GM21619 (cell line): ENCODE results near the gene POLE.

Experiments used
- ATAC-seq: cut with Tn5 transposase; IDR thresholded peaks from one replicate; pipeline ENCODE4 v1.9.1; 2021; ENCODE audit not compliant: unreplicated experiment

Gene POLE

DNA sequence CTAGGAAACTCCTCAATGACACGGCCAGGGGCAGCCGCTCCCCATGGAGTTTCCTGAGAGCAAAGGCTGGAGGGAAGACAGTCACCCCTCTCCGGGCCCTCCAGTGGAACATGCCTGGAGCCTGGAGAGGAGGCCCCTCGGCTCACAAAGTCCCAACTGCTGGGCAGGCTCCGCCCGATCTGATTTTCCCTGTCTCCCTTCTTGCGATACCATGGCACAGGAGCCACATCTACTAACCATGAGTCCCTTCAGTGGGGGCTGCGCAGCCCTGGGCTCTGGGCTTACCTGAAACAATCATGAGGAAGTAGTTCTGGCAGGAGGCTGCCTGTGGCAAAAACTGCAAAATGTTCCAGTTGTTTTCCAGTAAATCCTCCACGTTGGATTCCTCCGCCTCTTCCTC is 53.2 kb downstream of the POLE start:
- ATAC-seq = no peak

DNA sequence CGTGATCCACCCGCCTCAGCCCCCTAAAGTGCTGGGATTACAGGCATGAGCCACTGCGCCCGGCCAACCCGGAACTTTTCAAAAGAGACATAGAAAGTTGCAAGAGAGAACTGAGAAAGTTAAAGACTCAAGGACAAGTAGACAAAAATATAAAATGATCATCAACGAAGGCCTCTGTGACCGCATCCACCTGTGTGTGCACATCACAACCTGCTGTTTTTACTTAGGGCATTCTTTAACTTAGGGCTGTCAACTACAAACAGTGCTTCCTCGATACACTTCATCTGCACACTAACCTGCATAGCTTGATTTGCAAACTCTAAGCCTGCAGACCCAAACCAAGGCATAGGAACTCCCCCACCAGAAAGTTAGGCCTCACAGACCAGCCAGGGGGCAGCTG is 53.7 kb downstream of the POLE start:
- no peak for ATAC-seq

DNA sequence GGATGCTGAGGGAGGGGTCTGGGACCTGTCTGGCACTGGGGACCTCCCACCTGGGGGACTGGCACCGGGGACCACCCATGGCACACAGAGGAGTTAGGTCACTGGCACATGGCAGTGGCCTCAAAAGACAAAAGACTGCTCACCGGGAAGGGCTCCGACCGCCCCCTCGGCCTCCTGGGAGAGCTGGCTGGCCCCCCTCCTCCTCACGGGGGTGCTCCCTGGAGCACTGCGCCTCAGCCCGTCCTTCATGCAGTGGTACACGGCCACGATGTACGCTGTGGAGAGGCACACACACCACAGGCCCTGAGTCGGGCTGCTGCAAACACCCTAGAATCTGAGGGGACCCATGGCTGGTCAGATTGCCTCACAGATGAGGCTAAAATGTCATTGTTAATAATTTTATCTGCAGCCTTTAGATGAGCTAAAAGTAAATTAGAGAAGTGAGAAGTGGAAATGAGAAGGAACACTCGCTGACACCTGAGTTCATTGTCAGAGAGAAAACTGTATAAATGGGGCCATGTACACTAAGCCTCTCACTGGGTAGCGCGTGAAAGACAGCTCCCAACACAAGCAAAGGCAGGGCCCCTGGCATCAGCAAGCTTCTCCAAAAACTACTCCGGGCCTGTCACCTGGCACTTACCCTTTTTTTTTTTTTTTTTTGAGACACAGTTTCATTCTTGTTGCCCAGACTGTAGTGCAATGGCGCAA is 54.5 kb downstream of the POLE start:
- ATAC-seq = no peak

DNA sequence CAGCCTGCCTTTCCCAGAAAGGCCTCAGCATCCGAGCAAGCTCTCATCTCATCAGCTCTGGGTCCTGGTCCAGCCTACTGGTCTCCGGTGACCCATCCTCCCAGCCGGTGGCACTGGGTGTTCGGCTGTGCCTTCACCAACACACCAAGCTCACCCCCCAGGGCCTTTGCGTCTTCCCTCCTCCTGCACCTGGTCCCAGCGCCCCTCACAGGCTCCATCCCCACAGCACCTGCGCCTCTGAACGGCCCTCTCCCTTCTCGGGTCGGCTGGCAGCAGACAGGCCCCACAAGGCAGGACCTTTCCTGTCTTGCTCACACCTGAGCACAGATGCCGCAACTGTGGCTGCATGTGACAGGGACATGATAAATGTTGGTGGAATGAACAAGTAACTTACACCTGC is 55.5 kb downstream of the POLE start:
- ATAC-seq = no peak

DNA sequence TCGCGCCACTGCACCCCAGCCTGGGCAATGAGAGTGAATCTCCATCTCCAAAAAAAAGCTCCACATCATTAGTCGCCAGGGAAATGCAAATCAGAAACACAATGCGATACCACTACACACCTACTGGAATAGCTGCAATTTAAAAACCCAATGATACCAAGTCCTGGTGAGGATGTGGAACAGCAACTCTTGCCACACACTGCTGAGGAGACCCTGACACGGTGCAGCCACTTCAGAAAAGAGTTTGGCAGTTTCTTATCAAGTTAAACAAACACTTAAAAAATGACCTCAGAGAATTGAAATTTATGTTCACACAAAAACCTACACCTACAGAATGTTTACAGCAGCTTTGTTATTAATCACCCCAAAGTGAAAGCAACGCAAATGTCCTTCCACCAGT is 56.5 kb downstream of the POLE start:
- no peak for ATAC-seq

DNA sequence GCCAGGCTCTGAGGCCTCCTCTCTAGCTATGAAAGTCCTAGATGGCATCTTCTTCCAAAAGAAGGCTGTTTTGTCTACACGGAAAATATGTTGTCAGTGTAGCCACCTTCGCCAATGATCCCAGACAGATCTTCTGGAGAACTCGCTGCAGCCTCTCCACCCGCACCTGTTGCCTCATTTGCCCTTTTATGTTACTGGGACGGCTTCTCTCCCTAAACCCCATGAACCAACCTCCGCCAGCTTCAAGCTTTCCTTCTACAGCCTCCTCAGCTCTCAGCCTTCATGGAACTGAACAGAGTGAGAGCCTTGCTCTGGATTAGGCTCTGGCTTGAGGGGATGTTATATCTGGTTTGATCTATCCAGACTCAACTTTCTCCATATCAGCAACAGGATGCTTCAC is 57.8 kb downstream of the POLE start:
- no peak for ATAC-seq

DNA sequence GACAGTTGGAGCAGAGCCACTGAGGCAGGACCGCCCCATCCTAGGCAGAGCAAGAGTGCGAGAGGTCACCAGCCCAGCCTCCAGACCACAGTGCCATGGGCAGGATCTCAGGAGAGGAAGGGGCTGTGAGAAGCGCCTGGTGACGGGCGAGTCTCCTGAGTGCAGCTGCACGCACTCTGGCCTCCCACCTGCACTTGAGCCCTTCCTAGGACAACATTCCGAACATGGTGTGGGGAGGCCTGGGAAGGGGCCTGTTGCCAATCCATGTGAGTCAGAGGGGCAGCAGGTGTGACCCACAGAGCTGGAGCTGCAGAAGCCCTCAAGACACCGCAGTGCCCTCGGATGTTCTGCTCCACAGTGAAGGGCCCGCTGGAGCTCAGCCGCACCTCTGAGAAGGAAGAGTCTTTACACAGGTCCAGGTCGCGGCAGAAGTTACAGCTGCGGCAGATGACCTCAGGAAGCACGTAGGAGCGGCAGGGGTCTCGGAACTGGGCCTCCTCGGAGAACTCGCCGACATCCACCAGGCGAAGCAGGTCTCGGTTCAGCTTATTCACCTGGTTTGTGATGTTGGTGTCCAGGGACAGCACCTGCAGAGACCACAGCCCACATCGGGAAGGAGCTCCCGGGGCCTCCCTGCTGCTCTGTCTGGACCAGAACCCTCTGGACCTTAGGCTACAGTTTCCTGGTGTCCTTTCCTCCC is 61.3 kb downstream of the POLE start:
- no peak for ATAC-seq

DNA sequence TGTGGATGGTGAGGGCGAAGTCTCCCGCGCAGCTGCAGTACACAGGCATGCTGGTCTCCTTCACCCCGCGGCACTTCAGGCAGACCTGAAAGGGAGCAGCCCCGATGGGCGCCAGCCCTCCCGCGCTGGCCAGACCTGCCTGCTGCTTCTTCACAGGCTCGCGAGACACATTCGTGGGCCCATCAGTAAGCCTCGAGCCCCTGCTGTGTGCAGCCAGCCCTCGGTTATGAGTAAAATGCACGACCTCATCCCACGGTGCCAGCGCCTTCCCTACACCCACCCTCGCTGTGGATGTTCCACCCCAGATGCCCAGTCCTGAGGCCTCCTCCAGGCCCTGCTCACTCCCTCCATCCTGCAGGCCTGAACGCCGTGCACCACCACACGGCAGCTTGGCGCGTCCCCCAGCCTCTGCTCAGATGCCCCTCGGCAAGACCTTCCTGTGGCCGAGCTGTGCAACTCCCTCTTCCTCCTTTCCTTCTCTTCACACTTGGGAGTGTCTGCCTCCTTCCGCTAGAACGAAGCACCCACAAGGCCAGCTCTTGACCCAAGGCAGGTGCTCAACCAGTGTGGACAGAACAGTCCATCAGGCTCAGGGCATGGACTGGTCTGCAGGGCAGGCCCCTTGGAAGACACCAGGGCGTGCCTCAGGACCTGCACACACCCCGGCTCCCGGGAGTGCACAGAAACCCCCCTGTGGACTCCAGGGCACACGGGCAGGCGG is 62.1 kb downstream of the POLE start:
- no peak for ATAC-seq

DNA sequence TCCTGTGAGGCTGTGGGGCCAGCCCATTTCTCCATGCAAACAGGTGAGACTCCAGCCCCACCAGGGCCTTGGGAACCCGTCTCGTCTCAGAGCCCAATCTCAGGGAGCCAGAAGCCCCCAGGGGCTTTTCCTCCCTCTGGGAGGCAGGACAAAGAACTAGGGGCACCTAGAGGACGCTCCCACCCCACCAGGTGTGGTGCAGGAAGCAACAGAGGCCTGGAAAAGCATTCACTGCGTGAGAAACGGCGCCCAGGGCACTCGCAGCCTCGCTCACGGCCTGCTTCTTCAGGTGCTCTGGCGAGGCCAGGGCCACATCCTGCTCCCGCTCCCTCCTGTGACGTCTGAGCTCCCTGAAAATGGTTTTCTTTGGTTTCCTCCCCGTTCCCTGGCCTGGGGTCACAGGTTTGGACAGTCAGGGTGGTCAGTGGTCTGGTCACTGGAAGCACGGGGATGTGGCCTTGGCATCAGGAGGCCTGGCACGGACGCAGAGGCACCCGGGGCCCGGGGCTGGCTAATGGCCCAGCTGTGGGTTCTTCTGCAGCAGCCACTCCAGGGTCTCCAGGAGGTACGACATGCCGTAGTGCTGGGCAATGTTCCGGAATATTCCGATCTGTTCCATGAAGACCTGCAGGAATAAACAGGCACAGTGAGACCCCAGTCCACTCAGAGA is 62.8 kb downstream of the POLE start:
- no peak for ATAC-seq

DNA sequence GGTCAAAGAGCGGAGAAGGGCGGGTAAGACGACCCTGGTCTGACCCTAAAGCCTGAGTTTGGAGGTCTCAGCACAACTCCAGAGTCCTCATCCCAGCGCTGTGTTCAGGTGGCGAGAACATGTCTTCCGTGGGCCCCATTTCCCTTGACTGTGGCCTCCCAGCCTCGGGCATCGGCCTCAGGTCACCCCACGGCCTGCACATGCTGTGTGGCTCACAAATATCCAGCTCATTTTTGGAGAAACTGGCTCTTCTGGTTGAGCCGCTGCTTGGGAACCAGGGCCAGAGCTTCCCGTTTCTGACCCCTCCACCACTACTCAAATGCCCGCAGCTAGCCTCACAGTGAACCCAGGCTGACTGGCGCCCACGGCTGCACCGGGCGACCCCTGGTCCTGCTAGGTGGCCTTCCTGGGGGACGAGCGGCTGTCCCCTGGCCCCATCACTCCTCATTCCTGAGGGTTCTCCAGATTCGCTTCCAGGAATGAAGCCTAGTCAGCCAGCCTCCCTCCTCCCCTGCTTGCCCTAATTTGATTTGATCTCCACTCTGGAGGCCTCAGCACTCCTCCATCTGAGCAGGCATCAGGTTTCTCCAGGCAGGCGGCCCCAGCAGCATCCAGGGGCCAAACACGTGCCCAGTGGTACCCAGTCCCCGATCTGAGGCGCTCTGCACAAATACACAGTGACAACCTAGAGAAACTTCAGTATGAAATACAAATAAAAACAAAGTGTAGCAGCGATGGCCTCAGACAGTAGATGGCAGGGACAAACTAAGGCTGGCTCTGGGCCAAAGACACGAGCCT is 63.9 kb downstream of the POLE start:
- no peak for ATAC-seq

DNA sequence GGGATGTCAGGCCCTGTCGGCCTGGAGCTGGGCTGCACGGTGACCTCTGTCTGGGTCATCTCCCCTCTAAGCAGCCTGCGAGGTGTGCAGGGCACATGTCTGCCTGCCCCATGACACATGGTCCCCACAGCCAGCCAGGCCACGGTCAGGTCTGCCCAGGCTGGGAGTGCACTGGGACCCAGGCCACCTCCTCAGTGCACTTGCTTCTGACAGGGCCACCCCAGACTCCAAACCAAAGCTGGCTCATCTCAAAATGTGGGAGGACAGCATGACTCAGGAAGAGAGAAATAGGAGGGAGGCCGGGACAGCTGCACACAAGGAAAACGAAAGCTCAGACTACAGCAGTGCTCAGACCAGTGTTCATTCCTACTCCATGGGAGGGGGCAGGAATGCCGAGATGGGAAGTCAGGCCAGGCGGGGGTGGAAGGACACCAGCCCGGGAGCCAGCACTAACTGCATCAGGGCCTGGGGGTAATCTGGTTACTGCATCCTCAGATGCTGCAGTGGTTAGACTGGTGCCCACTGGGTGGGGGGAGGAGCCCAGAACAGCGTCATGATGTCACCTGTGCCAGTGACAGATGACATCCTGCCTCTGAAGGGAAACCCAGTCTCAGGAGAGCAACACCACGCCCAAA is 64.6 kb downstream of the POLE start:
- ATAC-seq = no peak

DNA sequence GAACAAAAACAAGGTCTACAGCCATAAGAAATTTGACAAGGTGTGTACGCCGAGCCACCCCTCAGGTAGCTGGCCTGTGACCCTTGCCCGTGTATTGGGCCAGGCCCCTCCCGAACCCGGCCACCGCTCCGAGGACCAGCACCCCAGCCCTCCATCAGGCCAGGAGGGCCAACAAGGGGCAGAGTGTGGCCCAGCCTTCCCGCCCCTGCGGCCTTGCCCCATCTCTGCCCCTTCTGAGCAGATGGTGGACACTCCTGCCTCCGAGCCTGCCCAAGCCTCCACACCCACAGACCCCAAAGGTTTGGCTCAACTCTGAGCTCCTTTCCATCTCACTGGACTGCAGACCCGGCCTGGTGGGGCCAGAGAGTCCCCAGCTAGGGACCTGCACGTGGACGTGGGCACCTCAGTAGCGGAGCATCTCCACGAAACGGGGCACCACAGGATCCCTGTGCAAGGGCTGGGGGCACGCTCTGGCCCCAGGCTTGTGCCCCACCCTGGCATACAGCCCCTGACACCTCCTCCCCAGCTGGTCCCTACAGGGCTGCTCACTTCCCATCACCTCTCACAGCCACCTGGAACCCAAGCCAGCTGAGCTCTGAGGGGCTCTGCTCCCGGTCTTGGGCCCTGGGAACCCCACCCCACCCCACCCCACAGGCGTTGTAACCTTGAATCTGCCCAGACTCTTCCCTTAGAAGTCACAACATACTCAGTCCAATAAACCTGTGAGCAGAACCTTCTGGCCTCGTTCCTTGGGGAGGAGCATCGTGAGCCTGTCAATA is 65.3 kb downstream of the POLE start:
- ATAC-seq = no peak

DNA sequence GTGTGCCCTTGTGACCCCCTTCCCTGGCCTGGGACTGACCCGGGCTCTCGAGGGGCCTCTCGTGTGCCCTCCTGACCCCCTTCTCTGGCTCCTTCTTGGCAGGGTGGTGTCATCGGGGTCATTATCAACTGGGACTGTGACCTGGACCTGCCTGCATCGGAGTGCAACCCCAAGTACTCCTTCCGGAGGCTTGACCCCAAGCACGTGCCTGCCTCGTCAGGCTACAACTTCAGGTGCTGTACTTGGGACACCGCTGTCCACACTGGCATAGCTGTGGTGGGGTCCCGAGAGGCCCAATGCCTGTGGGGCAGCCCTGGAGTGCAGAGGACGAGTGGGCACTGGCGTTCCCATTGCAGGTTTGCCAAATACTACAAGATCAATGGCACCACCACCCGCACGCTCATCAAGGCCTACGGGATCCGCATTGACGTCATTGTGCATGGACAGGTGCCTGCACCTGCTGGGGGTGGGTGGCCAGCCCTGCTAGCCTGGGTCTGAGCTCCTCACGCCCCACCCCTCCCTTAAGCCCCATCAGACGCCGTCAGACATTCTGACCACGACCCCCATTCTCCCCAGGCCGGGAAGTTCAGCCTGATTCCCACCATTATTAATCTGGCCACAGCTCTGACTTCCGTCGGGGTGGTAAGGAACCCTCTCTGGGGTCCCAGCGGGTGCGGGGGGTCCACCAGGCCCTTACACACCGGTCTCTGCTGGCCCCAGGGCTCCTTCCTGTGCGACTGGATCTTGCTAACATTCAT is 66.1 kb downstream of the POLE start:
- ATAC-seq = no peak

DNA sequence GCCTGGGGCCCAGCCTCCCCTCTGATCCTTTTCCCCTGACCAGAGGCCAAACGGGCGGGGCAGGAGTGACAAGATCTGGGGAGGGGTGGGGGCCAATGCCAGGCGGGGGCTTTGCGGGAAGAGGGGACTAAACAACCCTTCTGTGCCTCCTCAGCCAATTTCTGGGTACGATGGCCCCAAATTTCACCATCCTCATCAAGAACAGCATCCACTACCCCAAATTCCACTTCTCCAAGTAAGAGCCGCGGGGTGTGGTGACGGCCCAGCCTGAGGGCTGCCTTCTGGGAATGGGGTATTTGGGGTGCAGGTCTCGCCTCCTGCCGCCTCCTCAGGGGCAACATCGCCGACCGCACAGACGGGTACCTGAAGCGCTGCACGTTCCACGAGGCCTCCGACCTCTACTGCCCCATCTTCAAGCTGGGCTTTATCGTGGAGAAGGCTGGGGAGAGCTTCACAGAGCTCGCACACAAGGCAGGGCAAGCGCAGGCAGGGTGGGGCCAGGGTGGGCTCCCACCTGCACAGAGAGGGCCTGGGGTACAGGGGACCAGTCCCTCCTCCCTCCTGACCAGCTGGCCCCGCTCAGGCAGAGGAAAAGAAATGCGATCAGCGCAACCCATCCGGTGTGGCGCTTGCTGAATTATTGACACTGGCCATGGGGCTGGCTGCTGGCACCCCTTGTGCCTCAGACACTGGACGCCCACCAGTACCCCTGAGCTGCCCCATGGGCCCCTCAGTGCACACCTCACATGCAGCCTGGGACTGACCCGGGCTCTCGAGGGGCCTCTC is 66.8 kb downstream of the POLE start:
- ATAC-seq = no peak

DNA sequence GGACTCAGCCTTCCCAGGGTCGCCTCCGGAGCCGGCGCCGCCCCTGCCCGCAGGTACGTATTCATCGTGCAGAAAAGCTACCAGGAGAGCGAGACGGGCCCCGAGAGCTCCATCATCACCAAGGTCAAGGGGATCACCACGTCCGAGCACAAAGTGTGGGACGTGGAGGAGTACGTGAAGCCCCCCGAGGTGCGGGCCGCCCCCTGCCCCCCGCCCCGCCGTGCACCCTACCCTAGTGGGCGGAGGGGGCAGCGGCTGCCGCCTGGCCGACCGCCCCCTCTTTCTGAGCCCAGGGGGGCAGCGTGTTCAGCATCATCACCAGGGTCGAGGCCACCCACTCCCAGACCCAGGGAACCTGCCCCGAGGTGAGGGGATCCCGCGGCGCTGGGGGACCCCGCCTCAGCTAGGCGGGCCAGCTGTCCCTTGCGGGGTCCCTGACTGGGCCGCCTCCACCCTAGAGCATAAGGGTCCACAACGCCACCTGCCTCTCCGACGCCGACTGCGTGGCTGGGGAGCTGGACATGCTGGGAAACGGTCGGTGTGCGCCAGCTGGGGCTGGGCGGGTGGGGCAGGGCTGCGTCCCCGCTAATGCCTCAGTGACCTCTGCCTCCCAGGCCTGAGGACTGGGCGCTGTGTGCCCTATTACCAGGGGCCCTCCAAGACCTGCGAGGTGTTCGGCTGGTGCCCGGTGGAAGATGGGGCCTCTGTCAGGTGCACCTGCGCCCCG is 67.6 kb downstream of the POLE start:
- ATAC-seq = no peak

DNA sequence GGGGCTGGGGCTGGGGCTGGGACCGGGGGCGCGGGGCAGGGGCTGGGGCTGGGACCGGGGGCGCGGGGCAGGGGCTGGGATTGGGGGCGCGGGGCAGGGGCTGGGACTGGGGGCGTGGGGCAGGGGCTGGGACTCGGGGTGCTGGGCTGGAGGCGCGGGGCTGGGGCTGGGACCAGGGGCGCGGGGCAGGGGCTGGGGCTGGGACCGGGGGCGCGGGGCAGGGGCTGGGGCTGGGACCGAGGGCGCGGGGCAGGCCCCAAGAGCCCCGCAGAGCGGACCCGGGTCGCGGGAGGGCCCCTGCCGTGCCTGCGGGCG is 68.1 kb downstream of the POLE start:
- no peak for ATAC-seq

DNA sequence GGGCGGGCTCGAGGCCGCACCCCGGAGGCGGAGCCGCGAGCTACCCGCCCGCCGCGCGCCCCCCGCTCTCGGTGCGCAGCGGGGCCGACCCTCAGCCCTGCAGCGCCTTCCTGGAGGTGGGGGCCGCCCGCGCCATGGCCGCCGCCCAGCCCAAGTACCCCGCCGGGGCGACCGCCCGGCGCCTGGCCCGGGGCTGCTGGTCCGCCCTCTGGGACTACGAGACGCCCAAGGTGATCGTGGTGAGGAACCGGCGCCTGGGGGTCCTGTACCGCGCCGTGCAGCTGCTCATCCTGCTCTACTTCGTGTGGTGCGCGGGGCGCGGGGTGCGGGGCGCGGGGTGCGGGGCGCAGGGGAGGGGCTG is 68.5 kb downstream of the POLE start, which contains the start of gene P2RX2:
P2RX2 (plus strand) TSS at position 94 of the 361 bp plus-strand sequence; CDS start at position 135, 41 bp downstream.
- no peak for ATAC-seq
